Stimulated activated CD8-positive, alpha-beta memory T cell treated with anti-CD3 and anti-CD28 coated beads, Interleukin-15, amount 100 ng/mL, for 48 hours (primary cell): Measurements from ENCODE around the gene TMEM223.
"Not testable (repeated sequence)": the region's sequence is repeated elsewhere in the genome, so short reads cannot be mapped to it uniquely, and the experiment has no call there.

ENCODE experiments used
- DNase-seq, 2 donors: peaks; one replicate each; pipeline ENCODE4 v3.0.0-alpha.2; 2020; ENCODE audit warnings: low read depth in 2 of 2

TMEM223 gene

DNA sequence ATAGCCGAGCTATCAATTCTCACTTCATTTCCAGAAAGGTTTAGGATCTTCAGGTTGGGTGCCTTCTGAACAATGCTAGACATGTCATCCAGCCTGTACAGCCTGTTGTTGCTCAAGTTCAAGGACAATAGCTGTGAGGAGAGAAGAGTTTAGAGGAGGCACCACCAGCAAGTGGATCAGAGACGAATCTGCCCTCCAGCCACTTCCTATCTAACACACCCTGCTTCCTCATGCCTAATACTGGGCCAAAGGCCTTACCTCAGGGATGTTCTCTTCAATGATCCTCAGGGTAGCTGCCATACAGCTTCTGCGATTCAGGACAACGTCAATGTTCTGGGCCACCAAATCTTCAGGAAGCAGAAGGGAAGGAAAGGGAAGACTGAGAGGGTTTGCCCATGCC, 9.3 kb upstream of the TMEM223 start:
- no peak for DNase-seq

DNA sequence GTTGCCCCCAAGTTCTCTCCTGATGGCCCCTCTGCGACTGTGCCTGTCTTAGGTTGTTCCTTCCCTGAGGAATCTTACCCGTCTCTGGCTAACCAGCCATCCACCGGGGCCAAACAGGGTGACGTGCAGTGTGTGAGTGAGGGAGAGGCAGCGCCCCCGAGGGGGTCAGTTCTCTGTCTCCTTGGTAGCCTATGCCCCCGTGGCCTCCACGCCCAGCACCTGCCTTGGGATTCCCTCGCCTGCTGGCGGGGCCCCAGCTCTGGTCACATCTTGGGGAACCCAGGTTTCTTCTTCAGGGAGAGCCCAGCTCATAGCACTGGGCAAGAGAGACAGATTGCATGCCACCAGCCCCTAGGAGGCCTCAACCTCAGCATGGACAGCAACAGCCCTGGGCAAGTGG, 7.7 kb upstream of the TMEM223 start:
- no peak for DNase-seq

DNA sequence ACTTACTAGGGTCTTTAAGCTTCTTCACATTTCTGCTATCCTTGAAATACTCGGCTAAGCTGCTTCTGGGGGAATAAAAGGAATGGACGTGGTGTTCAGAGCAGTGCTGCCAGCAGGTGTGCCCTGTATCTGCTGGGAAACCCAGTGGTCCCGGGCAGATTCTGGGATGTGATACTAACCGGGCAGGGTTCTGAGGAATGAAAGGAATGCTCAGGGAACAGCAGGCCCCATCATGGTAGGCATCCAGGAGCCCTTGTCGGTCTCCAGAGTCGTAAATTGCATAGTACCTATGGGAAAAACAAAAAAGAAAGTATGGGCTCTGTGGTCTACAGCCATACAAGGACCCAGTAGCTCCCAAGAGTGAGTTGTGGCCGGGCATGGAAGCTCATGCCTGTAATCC, 4.5 kb upstream of the TMEM223 start:
- DNase-seq: no peak

DNA sequence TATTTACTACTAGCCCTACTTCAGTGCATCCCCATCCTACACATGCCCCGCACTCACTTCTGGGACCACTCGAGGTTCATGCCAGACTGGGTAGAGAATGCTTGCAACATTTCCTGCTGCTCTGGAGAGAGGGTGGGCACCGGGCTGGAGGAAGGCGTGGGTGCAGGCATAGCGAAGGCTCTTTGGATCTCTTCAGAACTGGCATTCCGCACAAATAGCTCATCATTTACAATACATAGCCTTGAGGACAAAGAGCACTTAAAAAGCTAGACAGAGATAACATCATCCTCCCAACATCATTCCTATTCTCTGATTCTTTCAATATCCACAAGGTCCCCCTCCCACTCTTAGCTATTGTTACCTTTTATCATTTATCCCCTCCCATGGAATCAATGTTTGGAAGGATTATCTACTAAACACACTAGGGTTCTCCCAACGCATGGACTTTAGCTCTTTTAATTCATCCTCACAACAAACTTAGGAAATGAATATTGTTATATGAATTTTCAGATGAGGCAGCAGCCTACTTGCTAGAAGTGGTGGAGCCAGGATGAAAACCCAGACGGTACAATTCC, 2.5 kb upstream of the TMEM223 start:
- no peak for DNase-seq

DNA sequence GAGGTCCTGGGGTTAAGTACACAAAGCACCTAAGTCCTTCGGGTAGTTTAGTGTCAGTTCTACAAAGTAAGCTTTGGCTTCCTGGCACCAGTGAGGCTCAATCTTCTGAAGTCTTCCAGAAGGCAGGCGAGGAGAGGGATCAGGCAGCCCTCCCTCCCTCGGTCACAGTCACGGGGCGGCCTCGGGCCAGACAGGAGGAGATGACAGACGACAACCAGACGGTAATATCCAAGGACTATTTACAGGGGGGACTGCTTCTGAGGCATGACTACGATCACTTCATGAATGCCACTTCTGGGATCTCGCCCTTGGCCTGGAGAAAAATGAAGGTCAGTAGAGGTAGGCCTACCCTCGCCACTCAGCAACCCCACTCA, 383 bp upstream of the TMEM223 start:
- no peak for DNase-seq

DNA sequence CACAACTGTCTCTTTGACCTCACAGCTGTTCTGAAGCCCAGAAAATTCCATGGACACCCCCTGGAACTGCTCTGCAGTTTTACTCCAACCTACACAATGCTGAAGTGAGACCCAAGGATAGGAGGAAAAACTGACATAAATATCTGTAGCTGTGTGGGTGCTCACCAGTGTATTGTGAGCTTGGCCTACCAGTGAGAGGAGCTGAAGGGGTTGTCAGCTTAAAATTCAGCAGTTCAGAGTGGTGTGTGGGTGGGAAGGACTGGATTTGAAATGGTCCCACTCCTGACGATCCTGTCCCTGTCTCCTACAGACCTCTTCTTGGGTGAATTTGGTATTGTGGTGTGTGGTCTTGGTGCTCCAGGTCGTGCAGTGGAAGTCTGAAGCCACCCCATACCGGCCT, 2.2 kb downstream of the TMEM223 start:
- DNase-seq: no peak

DNA sequence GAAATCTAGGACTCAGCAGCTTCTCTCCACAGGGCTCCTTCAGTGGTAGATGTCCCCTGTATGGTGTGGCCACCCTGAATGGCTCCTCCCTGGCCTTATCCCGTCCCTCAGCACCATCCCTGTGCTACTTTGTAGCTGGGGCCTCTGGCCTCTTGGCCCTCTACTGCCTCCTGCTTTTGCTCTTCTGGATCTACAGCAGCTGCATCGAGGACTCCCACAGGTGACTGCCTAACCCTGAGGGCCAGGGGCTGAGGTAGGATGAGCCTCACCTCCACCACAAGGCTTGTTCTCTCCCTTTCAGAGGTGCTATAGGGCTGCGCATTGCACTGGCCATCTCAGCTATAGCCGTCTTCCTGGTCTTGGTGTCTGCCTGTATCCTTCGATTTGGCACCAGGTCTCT, 2.8 kb downstream of the TMEM223 start:
- no peak for DNase-seq

DNA sequence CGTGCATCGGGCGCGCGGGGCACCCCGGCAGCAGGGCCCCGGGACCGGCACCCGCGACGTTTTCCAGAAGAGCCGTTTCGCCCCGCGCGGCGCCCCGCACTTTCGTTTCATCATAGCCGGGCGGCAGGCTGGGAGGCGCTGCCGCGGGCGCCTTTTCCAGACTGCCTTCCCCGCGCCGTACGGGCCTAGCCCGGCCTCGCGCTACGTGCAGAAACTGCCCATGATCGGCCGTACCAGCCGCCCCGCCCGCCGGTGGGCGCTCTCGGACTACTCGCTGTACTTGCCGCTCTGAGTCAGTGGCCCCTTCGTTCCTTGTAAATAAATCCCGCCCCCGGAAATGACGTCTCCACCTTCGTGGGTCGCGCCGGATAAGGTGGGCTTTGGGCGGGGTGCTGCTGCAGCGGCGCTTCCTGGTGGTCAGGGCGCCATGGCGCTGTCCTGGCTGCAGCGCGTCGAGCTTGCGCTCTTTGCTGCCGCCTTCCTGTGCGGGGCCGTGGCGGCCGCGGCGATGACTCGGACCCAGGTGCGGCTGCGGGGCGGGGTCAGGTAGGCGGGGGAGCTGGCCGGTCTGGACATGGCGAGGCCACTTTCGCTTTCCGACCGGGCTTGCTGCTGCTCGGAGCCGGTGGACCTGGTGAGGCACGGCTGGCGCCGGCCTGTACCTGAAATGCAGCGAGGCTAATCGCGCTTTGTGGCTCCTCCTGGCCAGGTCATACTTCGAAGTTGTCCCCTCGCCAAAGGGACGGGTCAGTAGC, 4.6 kb downstream of the TMEM223 start, which contains the start of gene TMEM179B:
Gene TMEM179B (plus strand): TSS at position 398 of the 755 bp plus-strand sequence. CDS start 30 bp downstream, at position 428.
- DNase-seq: peak; percentile 96 to 97

DNA sequence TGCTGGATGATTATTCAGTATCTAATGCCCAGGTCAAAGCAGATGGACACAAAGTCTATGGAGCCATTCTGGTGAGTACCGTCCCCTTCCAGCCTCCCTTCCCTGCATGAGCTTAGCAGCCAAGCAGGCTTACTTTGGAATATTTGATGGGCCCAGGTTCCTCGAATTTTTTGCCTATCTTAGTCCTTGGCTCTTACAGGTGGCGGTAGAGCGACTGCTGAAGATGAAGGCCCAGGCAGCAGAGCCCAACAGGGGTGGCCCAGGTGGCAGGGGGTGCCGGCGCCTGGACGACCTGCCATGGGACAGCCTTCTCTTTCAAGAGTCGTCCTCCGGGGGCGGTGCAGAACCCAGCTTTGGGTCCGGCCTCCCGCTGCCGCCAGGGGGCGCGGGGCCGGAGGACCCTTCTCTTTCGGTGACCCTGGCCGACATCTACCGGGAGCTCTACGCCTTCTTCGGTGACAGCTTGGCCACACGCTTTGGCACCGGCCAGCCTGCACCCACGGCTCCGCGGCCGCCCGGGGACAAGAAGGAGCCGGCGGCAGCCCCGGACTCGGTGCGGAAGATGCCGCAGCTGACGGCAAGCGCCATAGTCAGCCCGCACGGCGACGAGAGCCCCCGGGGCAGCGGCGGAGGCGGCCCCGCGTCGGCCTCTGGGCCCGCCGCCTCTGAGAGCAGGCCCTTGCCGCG, 5.3 kb downstream of the TMEM223 start:
- DNase-seq: peak; percentile 78 to 80

DNA sequence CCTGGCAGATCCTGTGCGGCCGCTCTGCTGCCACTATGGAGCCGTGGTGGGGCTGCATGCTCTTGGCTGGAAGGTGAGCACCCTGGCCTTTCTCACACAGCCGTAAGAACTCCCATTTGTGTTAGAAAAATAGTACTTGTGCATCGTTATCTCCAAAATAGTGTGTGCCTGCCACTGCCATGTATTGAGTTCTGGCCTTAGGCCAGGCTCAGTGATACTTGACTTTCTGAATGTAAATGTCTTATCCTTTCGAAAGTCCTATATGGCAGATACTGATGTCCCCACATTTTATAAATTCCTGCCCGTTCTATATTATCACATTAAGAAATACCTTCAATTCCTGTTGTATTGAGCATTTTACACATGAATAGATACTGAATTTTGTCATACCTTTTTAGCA, 9.1 kb downstream of the TMEM223 start:
- DNase-seq: no peak

DNA sequence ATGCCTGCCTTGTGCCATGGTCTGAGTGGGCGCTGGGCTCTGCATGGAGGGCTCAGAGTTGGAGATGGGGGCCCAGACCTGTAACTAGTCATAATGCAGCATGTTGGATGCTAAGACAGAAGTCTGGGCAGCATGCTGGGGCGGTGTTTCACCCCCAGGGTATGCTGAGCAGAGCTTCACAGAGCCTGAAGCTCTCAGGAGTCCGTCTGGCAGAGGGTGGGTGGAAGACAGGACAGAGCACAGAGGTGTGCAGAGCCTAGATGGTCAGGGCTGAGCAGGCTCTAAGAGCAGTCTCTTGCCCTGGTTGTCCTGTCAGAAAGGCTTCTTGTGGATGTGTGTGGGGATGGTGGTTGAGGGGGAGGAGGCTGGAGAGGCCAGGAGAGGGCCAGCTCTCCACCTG, 13.4 kb downstream of the TMEM223 start:
- DNase-seq: no peak

DNA sequence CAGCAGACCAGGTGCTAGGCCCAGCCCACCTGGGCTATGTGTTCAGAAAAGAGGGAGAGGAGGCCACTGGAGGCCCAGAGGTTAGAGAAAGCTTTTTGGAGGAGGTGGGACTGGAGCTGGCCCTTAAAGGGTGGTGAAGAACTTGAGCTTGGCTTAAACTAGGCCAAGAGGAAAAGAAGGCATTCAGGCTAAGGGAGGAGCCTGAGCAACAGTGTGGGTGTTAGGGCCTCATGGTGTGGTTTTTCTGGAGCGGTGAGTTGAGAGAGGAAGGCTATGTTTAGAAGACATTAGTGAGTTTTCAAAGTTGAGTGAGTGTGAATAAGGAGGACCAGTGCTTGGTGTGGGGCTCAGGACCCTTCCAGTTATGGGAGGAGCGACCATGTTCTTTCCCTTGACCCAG, 14.4 kb downstream of the TMEM223 start:
- no peak for DNase-seq

DNA sequence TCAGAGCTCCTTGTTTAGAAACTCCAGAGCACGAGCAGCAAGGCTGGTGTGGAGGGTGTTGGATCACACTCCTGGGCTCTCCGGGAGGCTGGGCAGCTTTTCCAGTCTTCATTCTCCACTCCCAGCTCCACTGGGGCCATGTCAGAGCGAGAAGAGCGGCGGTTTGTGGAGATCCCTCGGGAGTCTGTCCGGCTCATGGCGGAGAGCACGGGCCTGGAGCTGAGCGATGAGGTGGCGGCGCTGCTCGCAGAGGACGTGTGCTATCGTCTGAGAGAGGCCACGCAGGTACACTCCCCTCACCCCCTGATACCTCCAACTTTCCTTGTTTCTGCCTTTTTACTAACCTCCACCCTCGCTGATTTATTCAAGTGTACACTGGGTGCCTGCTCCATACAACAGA, 16.2 kb downstream of the TMEM223 start:
- DNase-seq: no peak

DNA sequence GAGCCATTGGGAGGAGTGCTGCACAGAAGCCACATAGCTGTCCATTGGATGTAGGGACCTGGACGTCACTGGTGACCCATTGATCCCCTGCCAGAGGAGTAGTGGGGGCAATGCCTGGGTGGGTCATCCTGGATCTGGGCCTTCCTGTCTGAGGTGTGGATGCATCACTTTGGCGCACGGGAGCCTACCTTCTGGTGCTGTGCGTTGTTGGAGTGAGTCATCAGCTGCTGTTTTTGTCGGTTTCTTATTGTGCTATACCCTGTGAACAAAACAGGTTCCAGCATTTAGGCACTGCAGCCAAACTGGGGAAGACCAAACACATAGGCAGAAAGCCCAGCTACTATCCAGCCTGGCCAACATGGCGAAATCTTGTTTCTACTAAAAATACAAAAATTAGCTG, 17.4 kb downstream of the TMEM223 start:
- DNase-seq: no peak

DNA sequence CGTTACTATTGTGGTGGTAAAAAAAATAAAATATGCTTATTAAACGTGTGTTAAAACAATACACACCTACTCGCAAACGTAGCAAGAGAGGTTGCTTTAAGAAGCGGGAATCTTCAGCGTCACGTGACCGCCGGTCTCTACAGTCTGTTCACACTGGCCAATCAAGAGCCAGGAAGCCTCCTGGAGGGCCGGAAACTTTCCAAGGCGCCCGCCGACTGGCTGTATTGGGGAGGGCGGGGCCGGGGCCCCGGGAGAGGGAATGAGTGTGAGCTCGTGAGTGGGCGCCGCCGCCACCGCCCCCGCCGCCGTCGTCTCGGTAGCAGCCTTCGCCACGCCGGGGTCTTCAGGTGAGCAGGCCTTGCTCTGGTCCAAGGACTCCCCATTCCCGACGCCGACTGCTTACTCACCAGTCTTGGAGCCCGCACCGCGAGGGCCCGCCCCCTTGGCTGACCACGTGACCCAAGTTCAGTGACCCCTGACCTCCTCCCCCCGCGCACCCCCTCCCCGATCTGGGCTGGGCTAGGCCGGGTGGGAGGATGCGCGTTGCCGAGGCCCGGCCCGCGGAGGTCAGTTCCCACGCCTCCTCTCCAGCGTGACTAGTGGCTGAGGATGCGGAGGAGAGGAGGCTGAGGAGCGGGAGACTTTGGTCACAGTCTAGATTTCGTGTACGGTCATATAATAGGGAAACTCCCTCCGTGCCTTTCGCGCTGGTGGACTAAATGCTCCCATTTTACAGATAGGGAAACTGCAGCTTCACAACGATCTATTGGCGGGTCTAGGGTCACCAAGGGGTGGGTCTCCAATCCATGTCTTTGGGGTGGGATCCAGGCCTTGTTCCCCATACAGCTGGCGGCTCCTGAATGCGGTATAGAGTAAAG, 20.4 kb downstream of the TMEM223 start, which contains the start of gene TAF6L:
Gene TAF6L (plus strand): TSS at position 253 of the 878 bp plus-strand sequence. CDS start 4,388 bp downstream, outside the sequence.
- peak; percentile 92 for DNase-seq

DNA sequence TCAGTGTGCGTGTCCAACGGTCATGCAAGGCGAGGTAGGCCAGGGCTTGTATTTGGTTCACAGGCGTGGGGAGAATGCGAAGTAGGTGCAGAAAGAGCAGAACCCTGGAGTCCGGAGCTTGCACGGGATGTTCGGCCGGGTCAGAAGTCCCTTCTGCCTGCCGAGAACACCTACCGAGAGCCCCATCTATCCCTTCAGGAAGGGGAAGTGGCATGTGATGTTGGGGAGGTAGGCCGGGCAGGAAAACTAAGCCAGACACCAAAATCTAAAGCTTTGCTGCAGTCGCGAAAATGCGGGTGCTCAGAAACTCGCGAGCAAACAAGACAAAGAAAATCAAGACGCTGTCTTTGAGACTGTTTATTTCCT, 21.0 kb downstream of the TMEM223 start:
- DNase-seq: no peak

DNA sequence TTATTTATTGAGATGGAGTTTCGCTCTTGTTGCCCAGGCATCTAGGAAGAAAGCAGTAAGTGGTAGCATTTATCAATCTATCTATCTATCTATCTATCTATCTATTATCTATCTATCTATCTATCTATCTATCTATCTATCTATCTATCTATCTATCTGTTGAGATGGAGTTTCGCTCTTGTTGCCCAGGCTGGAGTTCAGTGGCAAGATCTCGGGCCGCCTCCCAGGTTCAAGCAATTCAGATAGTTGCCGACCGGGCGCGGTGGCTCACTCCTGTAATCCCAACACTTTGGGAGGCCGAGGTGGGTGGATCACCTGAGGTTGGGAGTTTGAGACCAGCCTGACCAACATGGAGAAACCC, 31.0 kb downstream of the TMEM223 start:
- not testable (repeated sequence) for DNase-seq

DNA sequence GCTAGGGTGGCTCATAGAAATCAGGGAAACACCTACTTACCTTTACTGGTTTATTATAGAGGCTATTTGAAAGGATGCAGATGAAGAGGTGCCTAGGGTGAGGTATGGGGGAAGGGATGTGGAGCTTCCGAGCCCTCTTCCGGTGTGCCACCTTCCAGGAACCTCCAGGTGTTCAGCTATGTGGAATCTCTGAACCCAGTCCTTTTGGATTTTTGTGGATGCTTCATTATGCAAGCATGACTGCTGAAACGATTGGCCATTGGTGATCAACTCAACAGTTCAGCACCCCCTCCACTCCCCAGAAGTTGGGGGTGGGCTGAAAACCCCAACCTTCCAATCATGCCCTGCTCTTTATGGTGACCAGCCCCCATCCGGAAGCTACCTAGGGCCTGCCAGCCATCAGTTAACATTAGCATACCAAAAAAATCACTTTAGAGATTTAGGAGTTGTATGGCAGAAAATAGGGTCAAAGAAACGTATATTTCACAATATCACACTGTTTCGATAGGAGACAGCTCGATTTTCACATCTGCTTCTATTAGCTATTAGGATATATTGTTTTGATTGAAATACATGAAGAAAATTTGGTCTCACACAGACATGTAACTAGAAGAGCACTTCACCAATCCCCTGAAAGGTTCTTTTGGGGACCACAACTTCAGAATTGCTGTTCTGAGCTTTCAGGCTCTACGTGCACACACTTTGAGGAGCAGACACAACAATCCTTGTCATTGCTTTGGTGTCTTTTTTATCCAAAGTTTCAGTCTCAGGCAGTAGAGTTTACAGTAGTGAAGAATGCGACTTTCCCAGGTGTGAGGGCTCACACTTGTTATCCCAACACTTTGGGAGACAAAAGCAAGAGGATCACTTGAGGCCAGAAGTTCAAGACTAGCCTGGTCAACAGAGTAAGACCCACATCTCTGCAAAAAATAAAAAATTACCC, 33.7 kb downstream of the TMEM223 start:
- no peak for DNase-seq

DNA sequence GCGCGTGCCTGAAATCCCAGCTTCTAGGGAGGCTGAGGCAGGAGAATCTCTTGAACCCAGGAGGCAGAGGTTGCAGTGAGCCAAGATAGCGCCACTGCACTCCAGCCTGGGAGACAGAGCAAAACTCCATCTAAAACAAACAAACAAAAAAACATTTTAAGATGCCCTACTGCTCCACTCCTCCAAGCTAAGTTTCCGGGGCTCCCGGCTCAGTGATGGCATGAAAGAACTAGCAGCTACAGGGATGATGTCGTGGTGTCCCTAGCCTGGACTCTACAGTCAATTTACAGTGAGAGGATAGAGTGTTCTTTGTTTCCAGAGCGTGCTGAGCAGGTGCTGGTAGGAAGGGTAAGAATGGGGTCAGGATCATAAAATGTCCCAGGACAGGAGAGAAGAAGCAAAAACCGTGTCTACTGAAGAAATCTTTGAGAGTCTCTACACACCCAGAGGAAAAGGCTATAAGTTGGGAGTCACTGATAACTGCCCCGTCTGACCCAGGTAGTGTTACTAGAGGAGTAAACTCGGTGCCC, 36.7 kb downstream of the TMEM223 start:
- DNase-seq: no peak

DNA sequence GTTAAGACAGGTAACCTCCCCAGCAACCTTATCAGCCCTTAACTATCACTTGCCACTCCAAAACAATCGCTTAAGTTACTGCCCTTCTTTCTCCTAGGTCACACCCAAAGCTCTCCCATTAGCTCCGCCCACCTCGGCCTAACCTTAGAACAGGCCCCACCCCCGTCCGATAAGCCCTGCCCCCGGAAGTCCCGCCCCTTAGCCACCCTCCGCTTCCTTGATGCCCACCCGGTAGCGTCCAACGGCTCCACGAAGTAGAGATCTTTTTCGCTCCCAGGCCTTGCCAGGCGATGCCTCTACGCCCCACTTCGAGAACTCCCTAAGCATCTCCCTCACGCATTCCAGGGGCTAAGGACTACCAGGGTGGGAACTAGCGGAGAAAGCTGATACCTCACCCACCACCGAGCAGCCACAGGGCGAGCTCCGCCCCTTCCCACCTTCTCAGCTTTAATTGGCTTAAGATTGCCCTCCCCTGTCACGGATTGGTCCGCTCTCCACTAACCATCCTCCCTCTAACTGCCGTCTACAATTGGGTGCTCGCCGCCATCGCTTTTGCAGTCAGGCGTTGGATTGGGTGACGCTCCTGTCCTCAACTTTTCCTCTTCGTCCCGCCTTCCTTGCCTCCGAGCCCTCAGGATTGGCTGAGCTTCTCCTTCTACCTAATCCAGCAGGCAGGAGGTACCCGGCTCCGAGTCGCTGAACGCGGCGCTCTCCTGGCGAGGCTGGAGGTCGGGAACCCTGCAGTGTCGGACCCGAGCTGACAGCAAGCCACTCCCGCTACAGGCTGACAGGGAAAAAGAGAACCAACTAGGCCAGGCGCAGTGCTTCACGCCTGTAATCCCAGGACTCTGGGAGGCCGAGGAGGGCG, 37.8 kb downstream of the TMEM223 start, which contains the start of gene ZBTB3:
Gene ZBTB3 (minus strand): TSS at position 425 of the 868 bp plus-strand sequence. CDS start 496 bp downstream, outside the sequence.
- DNase-seq: peak; percentile 91 to 93
